ENCODE results near the gene MMAB. TPM values are rescaled to one million over a fixed set of nuclear protein-coding genes. Genes with fewer than 3 reads are reported as not detected.
A peak's percentile ranks its signal among the peaks of the same experiment; 100 is the strongest.

Gene MMAB
- total and polyA plus RNA-seq, 2 donors (not counting 1 experiment from before 2014, with no cell fraction given), result 36.8 to 56.1 TPM

DNA sequence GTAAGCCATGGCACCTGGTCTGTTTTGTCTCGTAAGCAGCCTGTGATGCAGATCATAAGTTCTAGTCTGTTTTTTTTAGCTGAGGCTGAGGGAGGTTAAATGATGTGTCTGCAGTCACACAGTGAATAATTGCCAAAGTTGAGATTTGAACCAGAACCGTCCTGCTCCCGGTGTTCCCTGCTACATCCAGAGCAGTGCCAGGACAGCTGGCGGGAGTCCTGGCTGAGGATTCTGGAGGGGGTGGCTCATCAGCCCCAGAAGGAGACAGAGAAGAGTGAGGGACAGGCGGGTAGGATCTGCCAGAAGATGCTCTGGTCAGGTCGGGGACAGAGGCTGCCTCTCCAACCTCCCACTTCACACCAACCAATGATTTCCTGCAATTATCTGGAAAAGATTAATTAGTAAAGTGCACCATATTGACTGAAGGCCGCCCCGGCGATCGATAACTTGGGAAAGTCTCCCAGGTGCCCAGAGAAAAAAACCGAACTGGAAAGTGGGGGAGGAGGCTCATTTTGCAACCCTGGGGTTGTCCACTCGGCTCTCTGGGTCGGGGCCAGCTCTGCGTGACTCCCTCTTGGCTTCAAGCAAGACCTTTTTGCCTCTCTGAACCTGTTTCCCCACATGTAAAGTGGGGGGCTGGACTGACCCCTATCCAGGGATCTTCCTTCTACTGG lies 42.4 kb upstream of the MMAB start:
- H3K9ac ChIP-seq (ENCODE audit: insufficient read depth, low read length), result no peak overlapping the region
- no peaks in the 10 kb centered on the region for H3K9me3 ChIP-seq (ENCODE audit: control insufficient read depth, insufficient read depth, low read depth, low read length)
- no peak overlapping the region for H3K4me3 ChIP-seq (replicated peaks in 1 of 4; ENCODE audit: control extremely low read depth in 1 of 4, insufficient read depth in 1 of 4, low read depth in 3 of 4, low read length in 4 of 4)
- no peaks in the 10 kb centered on the region for H3K79me2 ChIP-seq (ENCODE audit: control insufficient read depth, insufficient read depth, low read length)
- no peaks in the 10 kb centered on the region for H3K4me1 ChIP-seq (ENCODE audit: control insufficient read depth, extremely low read depth, insufficient read depth, low read length)
- H3K27ac ChIP-seq (ENCODE audit: insufficient read depth, low read length), result no peak overlapping the region
- no peak for TF ChIP-seq EZH2 (IDR thresholded peaks at IDR 0.05; ENCODE audit: low read length, missing control alignments)
- TF ChIP-seq, protein P1, sequence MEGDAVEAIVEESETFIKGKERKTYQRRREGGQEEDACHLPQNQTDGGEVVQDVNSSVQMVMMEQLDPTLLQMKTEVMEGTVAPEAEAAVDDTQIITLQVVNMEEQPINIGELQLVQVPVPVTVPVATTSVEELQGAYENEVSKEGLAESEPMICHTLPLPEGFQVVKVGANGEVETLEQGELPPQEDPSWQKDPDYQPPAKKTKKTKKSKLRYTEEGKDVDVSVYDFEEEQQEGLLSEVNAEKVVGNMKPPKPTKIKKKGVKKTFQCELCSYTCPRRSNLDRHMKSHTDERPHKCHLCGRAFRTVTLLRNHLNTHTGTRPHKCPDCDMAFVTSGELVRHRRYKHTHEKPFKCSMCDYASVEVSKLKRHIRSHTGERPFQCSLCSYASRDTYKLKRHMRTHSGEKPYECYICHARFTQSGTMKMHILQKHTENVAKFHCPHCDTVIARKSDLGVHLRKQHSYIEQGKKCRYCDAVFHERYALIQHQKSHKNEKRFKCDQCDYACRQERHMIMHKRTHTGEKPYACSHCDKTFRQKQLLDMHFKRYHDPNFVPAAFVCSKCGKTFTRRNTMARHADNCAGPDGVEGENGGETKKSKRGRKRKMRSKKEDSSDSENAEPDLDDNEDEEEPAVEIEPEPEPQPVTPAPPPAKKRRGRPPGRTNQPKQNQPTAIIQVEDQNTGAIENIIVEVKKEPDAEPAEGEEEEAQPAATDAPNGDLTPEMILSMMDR (conservative IDR thresholded peaks at IDR 0.05 in 1 of 2, IDR thresholded peaks at IDR 0.05 in 1 of 2; ENCODE audit: low read depth in 1 of 2, low read length in 2 of 2), result no peak
- H3K36me3 ChIP-seq (ENCODE audit: control insufficient read depth, insufficient read depth, low read length), result no peaks in the 10 kb centered on the region
- no peak overlapping the region for H2AFZ ChIP-seq (ENCODE audit: low read length)
- H3K27me3 ChIP-seq (ENCODE audit: control insufficient read depth, insufficient read depth, low read length), result peaks cover 22% of the 10 kb centered on the region
- H3K4me2 ChIP-seq (ENCODE audit: extremely low read depth, insufficient read depth, low read length), result no peak overlapping the region
- no peak for DNase-seq (ENCODE audit: low read depth in 2 of 2)
- no peaks in the 10 kb centered on the region for H4K20me1 ChIP-seq (ENCODE audit: control insufficient read depth, extremely low read depth, insufficient read depth, low read length)

DNA sequence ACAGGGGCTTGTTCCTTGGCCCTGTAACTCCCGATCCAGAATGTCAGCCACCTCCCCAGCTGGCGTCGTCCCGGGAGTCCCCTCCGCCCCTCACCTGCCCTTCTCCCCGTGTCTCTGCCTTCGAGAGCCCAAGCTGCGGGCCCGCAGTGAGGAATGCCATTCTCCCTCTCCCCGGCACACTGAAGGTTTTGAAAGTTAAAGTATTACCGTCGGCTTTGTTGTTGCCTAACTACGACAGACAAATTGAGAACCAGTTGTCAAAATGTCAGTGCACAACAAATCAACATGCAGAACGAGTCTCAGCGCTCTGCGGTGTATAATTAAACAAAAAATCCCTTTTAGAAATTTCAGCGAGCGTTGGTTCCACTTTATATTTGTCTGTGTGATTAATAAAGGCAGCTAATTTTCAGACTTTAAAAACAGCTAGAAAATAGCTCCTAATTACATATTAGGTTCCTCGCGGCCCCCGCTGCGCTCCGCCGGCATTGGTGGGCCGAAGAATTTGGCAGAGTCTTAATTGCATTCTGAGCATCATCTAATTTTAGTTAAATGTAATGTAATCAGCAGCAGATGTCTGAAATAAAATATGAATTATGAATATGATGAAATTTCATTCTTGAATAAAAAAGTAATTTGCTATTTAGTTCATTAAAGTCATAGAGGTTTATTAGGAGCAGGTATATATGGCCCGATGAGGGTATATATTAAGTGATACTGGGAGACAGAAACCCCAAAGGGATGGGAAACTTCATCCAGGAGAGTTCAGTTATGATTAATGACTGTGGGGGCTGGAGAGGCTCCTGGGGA lies 40.5 kb upstream of the MMAB start:
- H3K4me3 ChIP-seq (replicated peaks in 1 of 4; ENCODE audit: control extremely low read depth in 1 of 4, insufficient read depth in 1 of 4, low read depth in 3 of 4, low read length in 4 of 4), result no peak overlapping the region
- H3K9ac ChIP-seq (ENCODE audit: insufficient read depth, low read length), result no peak overlapping the region
- no peak overlapping the region for H2AFZ ChIP-seq (ENCODE audit: low read length)
- no peaks in the 10 kb centered on the region for H3K36me3 ChIP-seq (ENCODE audit: control insufficient read depth, insufficient read depth, low read length)
- H3K27ac ChIP-seq (ENCODE audit: insufficient read depth, low read length), result no peak overlapping the region
- no peak for DNase-seq (ENCODE audit: low read depth in 2 of 2)
- H3K4me1 ChIP-seq (ENCODE audit: control insufficient read depth, extremely low read depth, insufficient read depth, low read length), result no peaks in the 10 kb centered on the region
- TF ChIP-seq EZH2 (IDR thresholded peaks at IDR 0.05; ENCODE audit: low read length, missing control alignments), result no peak
- TF ChIP-seq, protein P1 (conservative IDR thresholded peaks at IDR 0.05 in 1 of 2, IDR thresholded peaks at IDR 0.05 in 1 of 2; ENCODE audit: low read depth in 1 of 2, low read length in 2 of 2), result no peak
- H3K4me2 ChIP-seq (ENCODE audit: extremely low read depth, insufficient read depth, low read length), result no peak overlapping the region
- no peaks in the 10 kb centered on the region for H3K79me2 ChIP-seq (ENCODE audit: control insufficient read depth, insufficient read depth, low read length)
- peaks cover 29% of the 10 kb centered on the region for H3K27me3 ChIP-seq (ENCODE audit: control insufficient read depth, insufficient read depth, low read length)
- H3K9me3 ChIP-seq (ENCODE audit: control insufficient read depth, insufficient read depth, low read depth, low read length), result no peaks in the 10 kb centered on the region
- H4K20me1 ChIP-seq (ENCODE audit: control insufficient read depth, extremely low read depth, insufficient read depth, low read length), result no peaks in the 10 kb centered on the region

DNA sequence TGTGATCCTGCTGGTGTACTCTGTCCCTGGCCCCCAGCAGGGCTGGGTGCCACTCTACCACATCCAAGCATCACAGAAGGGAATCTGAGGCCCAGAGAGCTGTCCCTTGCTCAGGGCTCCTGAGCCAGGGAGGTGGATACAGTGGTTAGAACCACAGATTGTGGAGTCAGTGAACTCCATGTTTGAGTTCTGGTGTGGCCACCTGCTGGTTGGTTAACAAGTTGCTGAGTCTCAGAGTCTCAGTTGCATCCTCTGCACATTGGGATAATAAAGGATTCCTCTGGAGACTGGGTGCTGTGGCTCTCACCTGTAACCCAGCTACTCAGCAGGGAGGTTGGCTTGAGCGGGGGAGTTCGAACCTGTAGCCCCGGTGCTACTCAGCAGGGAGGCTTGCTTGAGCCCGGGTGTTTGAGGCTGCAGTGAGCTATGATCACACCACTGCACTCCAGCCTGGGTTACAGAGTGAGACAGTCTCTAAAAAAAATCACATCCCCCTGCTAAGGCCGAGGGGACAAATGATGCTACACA lies 39.7 kb upstream of the MMAB start:
- Histone ChIP-seq H4K20me1 (ENCODE audit: control insufficient read depth, extremely low read depth, insufficient read depth, low read length) (no peaks in the 10 kb centered on the region), H3K9ac (ENCODE audit: insufficient read depth, low read length) (no peak overlapping the region), H3K79me2 (ENCODE audit: control insufficient read depth, insufficient read depth, low read length) (no peaks in the 10 kb centered on the region), H2AFZ (ENCODE audit: low read length) (no peak overlapping the region), H3K4me1 (ENCODE audit: control insufficient read depth, extremely low read depth, insufficient read depth, low read length) (no peaks in the 10 kb centered on the region), H3K36me3 (ENCODE audit: control insufficient read depth, insufficient read depth, low read length) (no peaks in the 10 kb centered on the region), H3K4me2 (ENCODE audit: extremely low read depth, insufficient read depth, low read length) (no peak overlapping the region), H3K27me3 (ENCODE audit: control insufficient read depth, insufficient read depth, low read length) (peaks cover 31% of the 10 kb centered on the region), H3K9me3 (ENCODE audit: control insufficient read depth, insufficient read depth, low read depth, low read length) (no peaks in the 10 kb centered on the region), H3K4me3 (replicated peaks in 1 of 4; ENCODE audit: control extremely low read depth in 1 of 4, insufficient read depth in 1 of 4, low read depth in 3 of 4, low read length in 4 of 4) (no peak overlapping the region), H3K27ac (ENCODE audit: insufficient read depth, low read length) (no peak overlapping the region)
- no peak for DNase-seq (ENCODE audit: low read depth in 2 of 2)
- no peak for TF ChIP-seq EZH2 (IDR thresholded peaks at IDR 0.05; ENCODE audit: low read length, missing control alignments)
- TF ChIP-seq, protein P1 (conservative IDR thresholded peaks at IDR 0.05 in 1 of 2, IDR thresholded peaks at IDR 0.05 in 1 of 2; ENCODE audit: low read depth in 1 of 2, low read length in 2 of 2), result peak in 1 of 2 donors; percentile 38

Data from fibroblast of lung (primary cell).